GM21619 (cell line): Measurements from ENCODE around the gene LLGL1.

Experiments
- ATAC-seq: cut with Tn5 transposase; IDR thresholded peaks from one replicate; pipeline ENCODE4 v1.9.1; 2021; ENCODE audit not compliant: unreplicated experiment

The LLGL1 gene

DNA sequence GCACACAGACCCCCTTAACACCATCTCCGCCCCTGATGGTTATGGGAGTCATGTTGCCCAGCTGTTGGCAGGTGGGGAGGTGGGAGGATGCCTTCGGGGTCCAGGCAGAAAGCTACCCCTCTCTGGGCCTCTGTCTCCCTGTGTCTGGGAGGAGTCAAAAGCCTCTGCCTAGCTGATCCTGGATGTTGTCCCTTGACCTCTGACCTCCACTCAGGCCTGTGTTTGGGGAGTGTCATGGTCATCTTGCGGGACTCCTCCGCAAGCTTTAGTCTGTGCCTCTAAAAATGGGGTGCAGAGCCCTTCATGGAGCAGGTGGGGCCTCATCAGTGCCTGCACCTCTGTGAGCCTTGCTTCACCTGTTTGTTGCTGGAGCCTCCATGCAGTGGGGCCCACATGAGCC is 3.8 kb downstream of the LLGL1 start:
- ATAC-seq, result no peak

DNA sequence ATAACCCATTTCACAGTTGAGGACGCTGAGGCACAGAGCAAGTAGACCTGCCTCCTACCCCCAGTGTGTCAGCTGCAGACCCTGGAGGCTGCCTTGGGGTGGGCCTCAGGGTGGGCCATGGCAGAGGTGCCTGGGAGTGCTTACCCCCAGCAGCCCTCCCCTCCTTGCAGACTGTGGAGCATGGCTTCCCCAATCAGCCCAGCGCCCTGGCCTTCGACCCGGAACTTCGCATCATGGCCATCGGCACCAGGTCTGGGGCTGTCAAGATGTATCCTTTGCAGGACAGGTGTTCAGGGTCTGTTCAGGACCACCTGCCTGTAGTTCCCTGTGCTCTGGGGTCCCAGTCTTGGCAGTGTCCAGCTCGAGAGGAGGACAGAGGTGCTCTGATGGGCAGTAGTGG is 4.3 kb downstream of the LLGL1 start:
- ATAC-seq, result no peak

DNA sequence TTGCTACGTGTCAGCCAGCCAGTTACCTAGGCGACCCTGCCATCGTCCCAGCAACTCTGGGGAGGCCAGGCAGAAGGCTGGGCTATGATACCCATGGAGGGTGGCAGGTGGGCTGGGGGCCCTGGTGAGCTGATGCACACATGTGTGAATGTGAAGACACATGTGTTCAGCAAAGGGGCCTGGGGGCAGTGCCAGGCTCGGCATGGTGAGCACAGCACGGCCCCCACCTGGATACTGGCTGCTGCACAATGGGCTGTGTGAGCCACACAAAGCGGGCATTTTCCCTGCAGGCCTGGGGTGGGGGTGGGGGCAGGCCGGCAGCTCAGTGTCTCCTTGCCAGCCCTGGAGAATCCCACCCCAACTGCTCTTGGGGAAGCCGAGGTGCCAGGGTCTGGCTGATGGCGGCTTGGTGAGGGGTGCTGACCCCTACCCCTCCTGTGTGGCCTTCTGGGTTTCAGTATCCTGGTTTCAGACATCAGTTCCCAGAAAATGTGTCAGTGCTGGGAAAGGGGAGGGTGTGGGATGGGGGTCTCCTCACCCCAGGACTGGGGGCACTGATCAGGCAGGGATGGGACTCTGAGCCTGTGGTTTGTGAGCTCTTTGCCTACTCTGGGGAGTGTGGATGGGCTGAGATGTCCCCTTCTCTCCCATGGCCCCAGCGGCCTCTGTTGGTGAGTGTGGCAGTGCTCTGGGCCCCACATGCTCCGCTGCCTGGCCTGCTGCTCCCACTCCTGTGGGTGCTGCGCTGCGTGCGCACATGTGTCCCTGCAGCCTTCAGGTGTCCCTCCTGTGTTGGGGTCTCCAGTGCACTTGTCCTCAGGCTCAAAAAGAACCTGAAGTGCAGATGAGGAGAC is 5.1 kb downstream of the LLGL1 start:
- no peak for ATAC-seq

DNA sequence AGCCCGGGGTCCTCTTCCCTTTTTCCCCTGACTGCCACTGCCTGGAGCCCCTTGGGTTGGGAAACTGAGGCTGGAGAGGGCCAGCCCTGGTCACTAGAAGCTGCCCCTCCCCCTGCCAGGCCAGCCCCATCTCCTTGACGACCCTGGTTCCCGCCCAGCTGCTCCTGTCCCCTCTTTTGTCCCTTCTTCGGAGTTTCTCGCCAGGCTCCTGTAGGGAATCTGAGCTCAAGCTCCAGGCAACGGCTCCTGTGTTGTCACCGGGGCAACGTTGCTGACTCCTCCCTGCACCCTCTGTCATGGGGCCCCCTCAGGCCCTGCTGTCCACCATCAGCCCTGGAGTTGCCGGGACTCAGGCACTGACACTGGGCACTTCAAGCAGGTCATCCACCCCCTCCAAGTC is 5.7 kb downstream of the LLGL1 start:
- no peak for ATAC-seq

DNA sequence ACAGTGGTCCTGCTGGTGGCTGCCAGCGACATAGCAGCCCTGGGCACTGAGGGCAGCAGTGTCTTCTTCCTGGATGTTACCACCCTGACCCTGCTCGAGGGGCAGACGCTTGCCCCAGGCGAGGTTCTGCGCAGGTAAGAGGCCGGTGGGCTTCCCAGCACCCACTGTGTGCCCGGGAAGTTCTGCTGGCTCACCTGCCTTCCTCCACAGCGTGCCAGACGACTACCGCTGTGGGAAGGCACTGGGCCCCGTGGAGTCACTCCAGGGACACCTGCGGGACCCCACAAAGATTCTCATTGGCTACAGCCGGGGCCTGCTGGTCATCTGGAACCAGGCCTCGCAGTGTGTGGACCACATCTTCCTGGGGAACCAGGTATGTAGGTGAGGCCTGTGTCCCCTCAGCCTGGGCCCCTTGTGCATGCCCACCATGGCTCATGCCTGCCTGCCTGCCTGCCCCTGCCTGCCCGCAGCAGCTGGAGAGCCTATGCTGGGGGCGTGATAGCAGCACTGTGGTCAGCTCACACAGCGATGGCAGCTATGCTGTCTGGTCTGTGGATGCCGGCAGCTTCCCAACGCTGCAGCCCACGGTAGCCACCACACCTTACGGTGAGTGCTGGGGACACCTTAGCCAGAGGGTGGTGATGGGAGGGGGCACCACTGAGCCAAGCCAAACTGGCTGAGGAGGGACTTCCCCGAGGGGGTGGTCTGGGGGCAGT is 8.5 kb downstream of the LLGL1 start:
- ATAC-seq, result no peak

DNA sequence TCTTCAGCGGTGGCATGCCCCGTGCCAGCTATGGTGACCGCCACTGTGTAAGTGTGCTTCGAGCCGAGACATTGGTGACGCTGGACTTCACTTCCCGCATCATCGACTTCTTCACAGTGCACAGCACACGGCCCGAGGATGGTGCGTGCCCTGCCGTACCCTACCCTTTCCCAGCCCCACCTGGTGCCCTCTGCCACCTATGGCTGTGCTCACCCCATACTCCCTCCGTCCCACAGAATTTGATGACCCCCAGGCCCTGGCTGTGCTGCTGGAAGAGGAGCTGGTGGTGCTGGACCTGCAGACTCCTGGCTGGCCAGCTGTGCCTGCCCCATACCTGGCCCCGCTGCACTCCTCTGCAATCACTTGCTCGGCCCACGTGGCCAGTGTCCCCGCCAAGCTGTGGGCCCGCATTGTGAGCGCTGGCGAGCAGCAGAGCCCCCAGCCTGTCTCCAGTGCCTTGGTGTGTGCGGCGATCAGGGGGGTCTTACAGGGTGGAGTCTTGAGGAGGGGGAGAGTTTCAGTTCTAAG is 9.5 kb downstream of the LLGL1 start:
- no peak for ATAC-seq

DNA sequence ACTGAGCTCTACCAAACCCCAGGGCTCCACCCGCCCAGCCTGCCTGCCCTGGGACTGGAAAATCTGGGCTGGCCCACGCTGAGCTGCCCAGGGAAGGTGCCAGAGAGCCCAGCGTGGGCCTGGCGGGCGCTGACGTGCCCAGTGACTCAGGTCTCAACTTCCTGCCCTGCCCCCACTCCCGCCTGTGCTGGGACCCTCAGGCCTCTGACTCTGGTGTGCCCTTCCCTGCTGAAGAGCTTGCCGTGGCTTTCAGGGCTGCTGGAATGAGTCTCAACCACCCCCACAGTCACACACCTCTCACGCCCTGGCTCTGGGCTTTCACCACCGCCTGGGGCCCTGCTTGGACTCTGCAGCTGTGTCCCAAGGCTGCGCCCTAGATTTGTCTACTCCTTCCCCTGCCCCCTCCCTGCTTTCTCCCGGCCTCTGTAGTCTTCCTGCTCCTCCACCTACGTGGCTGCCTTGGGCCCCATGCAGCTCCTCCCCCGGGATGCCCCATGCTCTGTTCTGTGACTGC is 10.4 kb downstream of the LLGL1 start:
- no peak for ATAC-seq

DNA sequence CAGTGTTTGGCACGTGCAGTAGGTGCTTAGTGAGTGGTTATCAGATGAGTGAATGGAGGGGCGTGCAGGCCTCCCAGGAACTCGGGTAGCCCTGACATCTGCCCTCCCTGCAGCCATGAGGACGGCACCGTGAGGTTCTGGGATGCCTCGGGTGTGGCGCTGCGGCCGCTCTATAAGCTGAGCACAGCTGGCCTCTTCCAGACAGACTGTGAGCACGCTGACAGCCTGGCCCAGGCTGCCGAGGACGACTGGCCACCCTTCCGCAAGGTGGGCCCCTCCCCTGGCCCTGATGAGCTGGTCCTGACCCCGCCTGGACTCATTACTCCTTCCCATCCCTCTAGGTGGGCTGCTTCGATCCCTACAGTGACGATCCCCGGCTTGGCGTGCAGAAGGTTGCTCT is 11.1 kb downstream of the LLGL1 start:
- ATAC-seq, result no peak

DNA sequence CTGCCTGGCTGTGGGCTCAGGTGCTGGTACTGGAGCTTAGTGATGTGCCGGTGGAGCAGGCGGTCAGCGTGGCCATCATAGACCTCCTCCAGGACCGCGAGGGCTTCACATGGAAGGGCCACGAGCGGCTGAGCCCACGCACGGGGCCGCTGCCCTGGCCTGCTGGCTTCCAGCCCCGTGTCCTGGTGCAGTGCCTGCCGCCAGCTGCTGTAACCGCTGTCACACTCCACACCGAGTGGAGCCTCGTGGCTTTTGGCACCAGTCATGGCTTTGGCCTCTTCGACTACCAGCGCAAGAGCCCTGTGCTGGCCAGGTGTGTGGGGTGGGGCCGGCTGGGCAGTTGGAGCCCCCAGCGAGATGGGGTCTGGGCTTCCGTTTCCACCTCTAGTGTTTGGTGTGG is 12.0 kb downstream of the LLGL1 start:
- no peak for ATAC-seq

DNA sequence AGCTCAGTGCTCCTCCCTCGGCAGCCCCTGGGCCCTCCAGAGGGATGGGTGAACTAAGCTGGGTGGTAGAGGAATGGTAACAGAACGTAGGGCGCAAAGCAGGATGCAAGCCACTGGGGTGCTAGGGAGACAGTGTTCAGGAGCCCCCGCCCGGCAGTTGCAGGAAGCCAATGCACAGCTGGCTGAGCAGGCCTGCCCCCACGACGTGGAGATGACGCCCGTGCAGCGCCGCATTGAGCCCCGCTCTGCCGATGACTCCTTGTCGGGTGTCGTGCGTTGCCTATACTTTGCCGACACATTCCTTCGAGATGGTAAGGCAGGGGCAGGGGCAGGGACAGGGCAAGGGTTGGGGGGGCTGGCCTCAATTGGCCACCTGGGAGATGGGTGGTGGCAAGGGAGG is 12.9 kb downstream of the LLGL1 start:
- no peak for ATAC-seq

DNA sequence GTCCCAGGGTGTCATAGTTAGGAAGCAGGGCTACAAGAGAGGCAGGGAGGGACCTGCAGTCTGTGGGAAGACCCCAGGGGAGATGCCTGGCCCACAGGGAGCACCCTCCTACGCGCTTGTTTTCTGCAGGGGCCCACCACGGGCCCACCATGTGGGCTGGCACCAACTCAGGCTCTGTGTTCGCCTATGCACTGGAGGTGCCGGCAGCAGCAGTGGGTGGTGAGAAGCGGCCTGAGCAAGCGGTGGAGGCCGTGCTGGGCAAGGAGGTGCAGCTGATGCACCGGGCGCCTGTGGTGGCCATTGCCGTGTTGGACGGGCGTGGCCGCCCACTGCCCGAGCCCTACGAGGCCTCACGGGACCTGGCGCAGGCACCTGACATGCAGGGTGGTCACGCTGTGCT is 15.0 kb downstream of the LLGL1 start:
- ATAC-seq, result no peak

DNA sequence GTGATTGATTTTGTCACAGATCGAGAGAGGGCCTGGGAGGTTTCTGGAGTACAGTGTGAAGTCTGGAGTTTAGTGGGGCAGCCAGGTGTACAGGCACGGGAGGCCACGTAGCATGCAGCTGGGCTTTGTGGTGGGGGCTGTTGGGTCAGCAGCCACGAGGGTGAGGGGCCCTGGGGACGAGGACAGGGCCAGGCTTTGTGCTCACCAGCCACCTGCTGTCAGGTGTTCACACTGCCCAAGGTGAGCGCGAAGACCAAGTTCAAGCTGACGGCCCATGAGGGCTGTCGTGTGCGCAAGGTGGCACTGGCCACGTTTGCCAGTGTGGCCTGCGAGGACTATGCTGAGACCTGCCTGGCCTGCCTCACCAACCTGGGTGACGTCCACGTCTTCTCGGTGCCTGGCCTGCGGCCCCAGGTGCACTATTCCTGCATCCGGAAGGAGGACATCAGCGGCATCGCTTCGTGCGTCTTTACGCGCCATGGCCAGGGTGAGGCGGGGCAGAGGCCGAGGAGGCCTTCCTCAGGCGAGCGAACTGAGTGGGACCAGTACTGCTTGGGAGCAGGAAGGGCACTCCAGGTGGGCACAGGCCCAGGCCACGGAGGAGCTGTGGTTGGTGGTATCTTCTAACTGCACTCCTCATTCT is 15.9 kb downstream of the LLGL1 start:
- ATAC-seq, result no peak

DNA sequence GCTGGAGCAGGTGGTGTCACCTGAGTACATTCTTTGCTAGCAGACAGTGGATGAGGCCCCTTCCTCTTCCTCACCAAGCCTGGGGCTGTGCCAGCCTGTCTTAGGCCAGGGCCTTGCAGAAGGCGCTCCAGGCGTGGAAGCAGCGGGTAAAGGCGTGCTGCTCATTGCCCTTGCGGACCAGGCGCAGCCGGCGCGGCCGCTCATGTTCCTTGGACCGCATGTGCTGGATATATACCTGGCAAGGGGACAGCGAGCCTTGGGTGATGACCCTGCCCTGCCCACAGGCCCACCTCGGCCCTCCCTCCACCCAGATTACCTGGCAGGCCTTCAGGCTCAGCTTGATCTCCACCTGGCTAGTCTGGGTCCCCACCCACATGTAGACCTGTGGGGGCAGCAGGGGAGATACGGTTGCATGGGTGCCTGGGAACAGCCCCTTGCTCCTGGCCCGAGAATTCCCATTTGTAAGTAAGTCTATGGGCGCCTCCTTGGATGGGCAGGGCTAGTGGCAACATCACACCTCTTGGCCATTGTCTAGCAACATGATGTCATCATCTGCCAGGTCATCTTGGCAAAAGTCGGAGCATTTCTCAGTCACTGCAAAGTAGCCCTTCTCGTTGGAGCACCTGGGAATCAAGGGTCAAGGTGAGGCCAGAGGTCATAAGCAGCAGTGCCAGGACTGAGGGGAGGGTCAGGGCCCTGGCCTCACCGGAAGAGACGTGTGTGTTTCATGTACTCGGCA is 19.8 kb downstream of the LLGL1 start:
- ATAC-seq, result no peak

DNA sequence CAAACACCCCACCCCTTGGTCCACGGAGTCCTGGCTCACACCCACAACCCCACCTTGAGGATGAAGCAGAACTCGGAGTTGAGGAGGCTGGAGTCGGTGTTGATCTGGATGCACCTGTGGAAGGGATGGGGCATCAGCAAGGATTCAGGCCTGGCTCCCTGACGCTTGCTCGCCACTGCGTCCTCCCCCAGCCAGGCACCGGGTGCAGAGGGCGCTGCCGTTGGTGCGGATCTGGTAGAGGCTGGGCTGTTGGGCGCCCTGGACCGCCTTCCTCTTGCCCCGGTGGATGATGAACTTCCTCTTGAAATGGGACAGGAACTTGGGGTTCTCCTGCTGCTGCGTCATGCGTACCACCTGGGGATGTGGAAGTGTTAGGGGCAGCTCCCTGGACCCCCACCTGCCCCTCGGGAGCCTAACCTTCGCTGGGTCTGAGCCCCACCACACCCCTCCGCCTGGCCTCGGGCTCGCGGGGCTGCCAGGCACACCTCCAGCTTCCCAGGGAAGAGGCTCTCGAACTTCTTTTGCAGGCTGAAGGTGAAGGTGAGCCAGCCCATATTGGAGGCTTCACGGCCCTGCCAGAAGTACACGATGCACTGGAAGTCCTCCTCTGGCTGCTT is 20.8 kb downstream of the LLGL1 start:
- no peak for ATAC-seq

DNA sequence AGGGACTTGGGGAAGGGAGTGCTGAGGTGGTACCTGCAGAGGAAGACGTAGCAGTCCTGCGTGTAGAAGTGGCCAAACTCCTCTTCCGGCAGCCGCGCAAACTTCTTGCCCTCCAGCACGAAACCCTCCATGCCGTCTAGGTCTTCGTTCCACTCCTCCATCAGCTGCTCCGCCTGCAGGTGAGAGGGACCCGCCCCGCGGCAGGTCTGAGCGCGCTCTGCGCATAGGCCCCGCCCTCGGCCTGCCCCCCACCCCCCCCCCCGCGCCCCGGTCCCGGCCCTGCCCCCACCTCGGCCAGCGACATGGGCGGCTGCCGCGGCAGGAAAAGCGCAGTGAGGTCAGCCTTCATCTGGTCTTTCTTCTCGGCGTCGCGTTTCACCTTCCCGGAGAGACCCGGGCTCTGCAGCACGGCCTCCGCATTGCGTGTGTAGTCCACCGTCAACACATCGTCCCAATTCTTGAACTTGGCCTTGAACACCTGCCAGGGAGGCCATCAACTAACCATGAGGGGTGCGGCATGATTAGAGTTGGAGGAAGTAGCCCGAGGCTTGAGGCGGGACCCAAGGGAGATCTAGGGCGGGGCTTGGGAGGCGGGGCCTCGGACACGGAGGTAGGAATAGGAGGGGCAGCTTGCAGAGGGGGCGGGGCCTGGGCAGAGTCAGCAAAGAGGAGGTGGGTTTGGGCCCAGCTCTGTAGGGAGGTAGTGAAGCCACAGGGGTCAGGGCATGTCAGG is 21.6 kb downstream of the LLGL1 start:
- no peak for ATAC-seq

DNA sequence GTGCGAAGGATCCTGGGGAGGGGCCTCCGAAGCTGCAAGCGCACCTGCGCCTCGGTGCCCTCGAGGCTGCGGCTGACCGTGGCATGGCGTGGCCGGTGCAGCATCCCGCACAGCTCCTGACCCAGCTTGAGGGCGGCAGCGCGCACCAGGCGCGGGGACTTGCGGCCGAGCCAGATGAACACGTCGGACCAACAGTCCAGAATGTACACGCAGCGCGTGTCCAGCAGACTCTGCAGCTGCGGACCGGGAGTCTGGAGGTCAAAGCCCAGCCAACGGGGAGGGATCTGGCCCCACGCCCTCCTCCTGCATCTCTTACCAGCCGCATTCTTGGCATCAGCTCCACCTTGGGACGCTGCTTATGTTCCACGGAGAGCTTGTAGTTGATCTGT is 22.2 kb downstream of the LLGL1 start:
- ATAC-seq, result no peak

DNA sequence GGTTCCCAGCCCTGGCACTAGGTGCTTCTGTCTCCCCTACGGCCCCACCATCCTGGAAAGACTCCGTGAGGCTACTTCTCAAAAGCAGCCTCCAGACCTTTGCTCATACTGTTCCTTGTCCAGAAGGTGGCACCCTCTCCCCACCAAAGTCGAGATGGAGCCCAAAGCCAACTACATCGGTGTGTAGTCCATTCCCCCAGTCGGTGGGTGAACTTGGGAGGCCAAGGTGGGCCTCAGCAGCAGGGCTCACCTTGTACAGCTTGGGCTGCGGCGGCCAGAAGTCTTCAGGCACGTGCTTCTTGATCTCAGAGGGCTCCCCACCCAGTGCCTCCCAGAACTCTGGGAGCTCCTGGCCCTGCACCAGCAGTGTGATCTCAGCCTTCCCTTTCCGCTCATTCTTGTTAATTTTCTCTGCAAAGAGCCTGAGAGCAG is 22.9 kb downstream of the LLGL1 start:
- no peak for ATAC-seq

DNA sequence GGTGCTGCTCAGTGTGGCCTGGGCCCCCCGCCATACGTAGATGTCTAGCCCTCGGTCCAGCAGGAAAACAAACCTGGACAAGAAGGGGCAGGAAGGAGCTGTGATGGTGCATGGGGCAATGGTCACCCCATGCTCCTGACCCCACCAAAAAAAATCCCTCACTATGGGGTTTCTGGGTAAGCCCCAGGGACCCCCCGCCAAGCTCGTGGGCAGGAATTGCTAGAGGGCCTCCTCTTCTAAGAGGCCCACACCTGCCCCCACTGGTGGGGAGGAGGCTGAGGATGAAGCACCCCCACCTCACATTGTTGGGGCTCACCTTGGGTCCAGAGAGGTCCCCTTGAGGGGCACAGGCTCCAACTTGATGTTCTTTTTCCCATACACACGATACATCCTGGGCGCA is 23.4 kb downstream of the LLGL1 start:
- ATAC-seq, result no peak

DNA sequence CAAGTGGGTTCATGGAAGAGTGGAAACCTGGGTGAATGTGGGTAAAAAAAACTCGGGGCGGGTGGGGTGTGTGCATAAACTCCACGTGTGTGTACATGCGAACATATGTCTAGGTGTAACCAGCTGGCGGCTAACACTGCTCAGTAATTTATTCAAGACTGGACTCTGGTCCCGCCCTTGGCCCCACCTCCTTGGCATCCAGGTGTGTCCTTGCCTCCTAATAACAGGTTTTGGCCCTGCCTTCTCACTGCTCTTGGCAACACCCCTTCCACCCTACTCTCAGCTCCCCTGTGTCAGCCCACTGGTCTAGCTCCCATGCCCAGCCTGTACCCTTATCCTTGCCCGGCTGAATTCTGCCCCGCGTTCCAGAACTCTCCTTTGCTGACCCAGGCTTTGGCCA is 24.8 kb downstream of the LLGL1 start:
- no peak for ATAC-seq

DNA sequence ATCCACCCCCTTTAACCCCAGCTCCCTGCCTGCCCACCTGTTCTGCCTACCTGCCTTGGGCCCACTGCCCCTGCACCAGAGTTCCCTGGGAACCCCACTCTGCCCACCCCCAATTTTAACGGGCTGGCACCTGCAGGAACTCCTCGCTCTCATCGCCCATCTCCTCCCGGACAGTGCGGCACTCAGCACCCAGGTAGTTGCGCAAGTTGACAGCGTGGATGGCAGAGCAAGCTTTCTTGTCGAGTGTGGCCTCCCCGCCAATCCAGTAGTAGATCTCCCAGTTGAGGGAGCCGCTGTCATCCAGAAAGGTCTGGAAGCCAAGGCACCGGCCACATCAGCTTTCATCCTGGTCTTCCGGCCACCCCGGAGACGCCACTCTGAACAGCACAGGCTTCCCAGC is 25.3 kb downstream of the LLGL1 start:
- no peak for ATAC-seq
